HUES64 (cell line): ENCODE data around the gene CYS1.

Experiments used
- H3K27ac ChIP-seq: 2 replicates; pipeline ENCODE4 v1.7.0; 2013; ENCODE audit warnings: low read depth, low read length, inconsistent platforms
- H3K27me3 ChIP-seq: 2 replicates; pipeline ENCODE4 v1.6.1; 2013; ENCODE audit warnings: mild to moderate bottlenecking, low read length; ENCODE audit not compliant: insufficient read depth
- H3K36me3 ChIP-seq: 2 replicates; pipeline ENCODE4 v1.6.1; 2013; ENCODE audit warnings: mild to moderate bottlenecking, low read length; ENCODE audit not compliant: insufficient read depth
- H3K4me1 ChIP-seq: 2 replicates; pipeline ENCODE4 v1.6.1; 2013; ENCODE audit warnings: mild to moderate bottlenecking, low read length, moderate library complexity; ENCODE audit not compliant: insufficient read depth
- H3K4me3 ChIP-seq: 2 replicates; pipeline ENCODE4 v1.5.1; 2013; ENCODE audit warnings: mild to moderate bottlenecking, low read length, moderate library complexity
- H3K9ac ChIP-seq: 2 replicates; pipeline ENCODE4 v1.6.1; 2013; ENCODE audit warnings: mild to moderate bottlenecking, low read depth, low read length
- H3K9me3 ChIP-seq: 2 replicates; pipeline ENCODE4 v1.6.1; 2013; ENCODE audit warnings: low read depth, low read length; ENCODE audit not compliant: insufficient read depth
- WGBS: fragments of 150-250, 120-280 bp; methylation state at CpG from one replicate; pipeline ENCODE4 v1.1.7; 2013; ENCODE audit warnings: missing lambda C conversion rate; 5-methylcytosine and 5-hydroxymethylcytosine counted together

The CYS1 gene

DNA sequence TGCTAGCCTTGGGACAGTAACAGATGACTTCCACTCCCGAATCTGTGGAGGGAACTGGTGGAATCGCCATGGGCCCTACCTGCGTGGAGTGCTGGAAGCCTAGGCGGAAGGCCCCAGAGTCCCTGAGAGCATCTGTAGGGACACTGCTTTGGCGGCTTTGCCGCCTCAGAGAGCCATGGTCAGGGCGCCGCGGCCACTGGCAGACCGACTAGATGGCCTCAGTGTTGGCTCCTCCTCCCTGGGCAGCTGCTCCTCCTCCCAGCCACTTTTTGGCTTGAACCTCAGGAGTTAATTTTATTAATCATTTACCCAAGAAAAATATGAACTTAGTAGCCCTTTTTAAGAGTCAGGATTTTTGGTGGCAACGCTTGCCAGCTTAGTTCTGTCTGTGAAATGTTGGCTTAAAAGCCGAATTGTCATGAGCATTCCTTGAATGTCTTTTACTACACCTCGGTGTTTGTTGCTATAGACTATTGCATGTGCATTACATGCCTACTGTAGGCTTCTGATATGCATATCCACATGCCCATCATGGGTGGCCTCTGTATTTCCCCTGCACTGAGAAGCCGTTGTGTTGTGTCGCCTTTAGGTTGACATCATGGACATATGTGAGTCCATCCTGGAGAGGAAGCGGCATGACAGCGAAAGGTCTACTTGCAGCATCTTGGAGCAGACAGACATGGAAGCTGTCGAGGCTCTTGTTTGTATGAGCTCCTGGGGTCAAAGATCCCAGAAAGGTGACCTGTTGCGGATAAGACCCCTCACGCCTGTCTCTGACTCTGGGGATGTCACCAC lies 34.5 kb downstream of the CYS1 start:
- Histone ChIP-seq H3K9me3 (no peaks in the 10 kb centered on the region), H3K27ac (no peak overlapping the region), H3K36me3 (peaks cover 43% of the 10 kb centered on the region), H3K9ac (no peak overlapping the region), H3K4me3 (no peak overlapping the region), H3K4me1 (peaks cover 11% of the 10 kb centered on the region; the same call in 1 of the 2 replicates), H3K27me3 (peaks cover 7% of the 10 kb centered on the region; the same call in 1 of the 2 replicates)
- 94% methylated on average over 20 of the region's 20 CpGs for WGBS

DNA sequence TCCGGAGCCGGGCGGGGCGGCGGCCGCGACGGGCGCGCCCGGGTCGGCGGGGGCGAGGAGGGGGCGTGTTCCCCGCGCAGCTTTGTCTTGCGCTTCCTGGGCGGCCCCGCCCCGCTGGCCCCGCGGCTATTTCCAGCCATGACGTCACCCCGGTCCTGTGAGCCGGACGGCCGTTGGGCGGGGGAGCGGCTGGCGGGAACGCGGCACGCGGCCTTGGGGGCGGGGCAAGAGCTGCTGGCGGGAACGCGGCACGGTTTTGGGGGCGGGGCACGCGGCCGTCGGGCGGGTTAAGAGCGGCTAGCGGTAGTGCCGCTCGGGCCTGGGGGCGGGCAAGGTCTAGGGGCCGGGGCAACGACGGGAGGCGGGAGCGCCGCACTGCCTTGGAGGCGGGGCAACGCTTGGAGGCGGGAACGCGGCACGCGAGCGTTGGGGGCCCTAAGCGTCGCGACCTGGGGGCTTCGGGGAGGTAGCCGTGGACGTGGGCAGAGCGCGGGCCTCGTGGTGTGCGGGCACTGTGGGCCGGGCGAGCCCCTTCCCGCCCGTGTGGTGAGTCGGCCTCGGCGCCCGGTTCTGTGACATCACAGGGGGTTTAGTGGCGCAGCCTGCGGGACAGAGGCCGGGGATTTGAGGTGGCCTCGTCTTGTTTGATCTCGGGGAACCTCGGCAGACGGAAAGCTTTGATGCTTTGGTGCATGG lies 36.2 kb downstream of the CYS1 start:
- Histone ChIP-seq H3K4me3 (peak overlapping the region; percentile 52), H3K36me3 (peaks cover 28% of the 10 kb centered on the region), H3K9me3 (no peaks in the 10 kb centered on the region), H3K27me3 (peaks cover 7% of the 10 kb centered on the region; the same call in 1 of the 2 replicates), H3K27ac (peak overlapping the region; percentile 94; the same call in 1 of the 2 replicates), H3K4me1 (peaks cover 7% of the 10 kb centered on the region; the same call in 1 of the 2 replicates), H3K9ac (peak overlapping the region; percentile 94)
- WGBS: 19% methylated on average over 90 of the region's 90 CpGs

DNA sequence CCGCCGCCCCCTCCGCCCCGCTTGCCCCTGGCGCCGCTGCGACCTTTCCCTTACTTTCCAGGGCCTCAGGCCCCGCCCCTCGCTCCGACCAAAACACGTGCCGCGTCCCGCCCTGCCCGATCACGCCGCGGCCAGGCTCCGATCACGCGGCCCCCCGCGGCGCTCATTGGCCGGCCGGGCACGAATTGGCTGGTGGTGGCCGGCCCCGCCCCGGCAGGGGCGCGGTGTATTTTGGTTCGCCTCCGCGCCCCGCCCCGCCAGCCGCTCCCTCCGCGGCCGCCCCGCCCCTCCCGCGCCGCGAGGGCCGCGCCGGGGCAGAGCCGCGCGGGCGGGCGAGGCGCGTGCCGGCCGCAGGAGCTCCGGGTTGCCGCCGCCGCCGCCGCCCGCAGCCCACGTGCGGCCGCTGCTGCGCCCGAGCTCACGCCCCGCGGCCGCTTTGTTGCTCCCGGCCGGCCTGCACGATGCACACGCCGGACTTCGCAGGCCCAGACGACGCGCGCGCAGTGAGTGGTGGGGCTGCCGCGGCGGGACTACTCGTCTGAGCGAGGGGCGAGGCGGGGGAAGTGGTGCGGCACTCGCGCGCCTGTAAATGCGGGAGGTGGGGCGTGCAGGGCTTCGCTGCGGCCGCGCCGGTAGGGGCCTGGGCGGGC lies 36.8 kb downstream of the CYS1 start, which contains the start of gene KLF11:
Gene KLF11 (plus strand): TSS at position 295 of the 650 bp plus-strand sequence. CDS start 167 bp downstream, at position 462.
- Histone ChIP-seq H3K9me3 (no peaks in the 10 kb centered on the region), H3K27ac (peak within 1 kb of the TSS; percentile 94; the same call in 1 of the 2 replicates), H3K9ac (peak within 1 kb of the TSS; percentile 94), H3K27me3 (peaks cover 7% of the 10 kb centered on the region; the same call in 1 of the 2 replicates), H3K4me3 (peak within 1 kb of the TSS; percentile 61), H3K36me3 (peaks cover 23% of the 10 kb centered on the region), H3K4me1 (0 out of 2 replicates have a peak, but pooled peaks cover 4% of the 10 kb centered on the region)
- under 1% methylated on average over 101 of the region's 104 CpGs for whole genome bisulfite sequencing

- Histone ChIP-seq H3K9me3 (no peaks in the 10 kb centered on the region), H3K27ac (peak overlapping the region; percentile 74; the same call in 1 of the 2 replicates), H3K36me3 (peaks cover 15% of the 10 kb centered on the region; the same call in 1 of the 2 replicates), H3K4me3 (peak overlapping the region; percentile 61), H3K27me3 (peaks cover 7% of the 10 kb centered on the region; the same call in 1 of the 2 replicates), H3K9ac (peak overlapping the region; percentile 71), H3K4me1 (0 out of 2 replicates have a peak, but pooled peaks cover 4% of the 10 kb centered on the region)
- 6% methylated on average over 51 of the region's 54 CpGs for WGBS
These were observed 37.7 kb downstream of the CYS1 start for GRCh38 chr2:10042301-10043161.

DNA sequence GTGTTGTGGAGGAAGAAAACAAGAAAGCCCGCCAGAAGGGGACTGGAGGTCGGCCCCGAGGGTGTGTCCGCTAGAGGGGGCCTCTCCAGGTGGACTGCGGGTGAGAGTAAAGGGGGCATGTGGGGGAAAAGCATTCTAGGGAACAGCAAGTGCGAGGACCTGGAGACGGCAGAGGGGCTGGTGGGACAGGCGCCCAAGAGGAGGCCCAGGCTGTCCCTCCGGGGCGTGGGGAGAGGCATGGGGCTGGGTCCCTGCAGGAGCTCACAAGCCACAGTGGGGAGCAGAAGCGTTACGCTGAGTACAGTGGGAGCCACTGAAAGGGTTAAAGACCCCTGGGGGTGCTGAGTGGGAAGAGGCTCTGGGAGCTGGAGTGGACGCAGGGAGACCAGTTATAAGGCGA lies 38.5 kb downstream of the CYS1 start:
- Histone ChIP-seq H3K9ac (no peak overlapping the region; the same call in 1 of the 2 replicates), H3K36me3 (peaks cover 7% of the 10 kb centered on the region; the same call in 1 of the 2 replicates), H3K4me3 (peak overlapping the region; percentile 61), H3K27me3 (peaks cover 7% of the 10 kb centered on the region; the same call in 1 of the 2 replicates), H3K4me1 (0 out of 2 replicates have a peak, but pooled peaks cover 4% of the 10 kb centered on the region), H3K27ac (no peak overlapping the region), H3K9me3 (no peaks in the 10 kb centered on the region)
- WGBS: 86% methylated on average over 14 of the region's 14 CpGs

- Histone ChIP-seq H3K27me3 (peaks cover 7% of the 10 kb centered on the region; the same call in 1 of the 2 replicates), H3K36me3 (no peaks in the 10 kb centered on the region), H3K4me3 (no peak overlapping the region), H3K27ac (no peak overlapping the region), H3K9me3 (no peaks in the 10 kb centered on the region), H3K9ac (no peak overlapping the region), H3K4me1 (0 out of 2 replicates have a peak, but pooled peaks cover 4% of the 10 kb centered on the region)
- 91% methylated on average over 16 of the region's 16 CpGs for WGBS
These were observed 40.4 kb downstream of the CYS1 start for GRCh38 chr2:10039658-10040410.

DNA sequence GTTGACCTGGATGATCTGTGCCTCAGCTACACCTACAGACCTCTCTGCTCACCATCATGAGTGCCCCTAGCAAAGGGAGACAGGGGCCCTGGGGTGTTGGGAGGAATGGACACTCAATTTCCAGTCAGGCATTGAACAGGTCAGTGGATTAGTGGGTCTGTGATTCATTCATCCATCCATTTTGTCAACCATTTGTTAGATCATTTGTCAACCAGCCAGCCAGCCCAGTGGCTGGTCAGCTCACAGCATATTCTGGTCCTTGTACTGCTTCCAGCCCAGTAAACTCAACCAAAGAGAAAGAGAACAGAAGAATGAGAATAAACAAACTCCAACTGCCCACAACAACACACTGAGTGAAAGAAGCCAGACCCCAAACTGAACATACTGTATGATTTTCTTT lies 41.5 kb downstream of the CYS1 start:
- Histone ChIP-seq H3K4me3 (no peak overlapping the region), H3K36me3 (no peaks in the 10 kb centered on the region), H3K27me3 (peaks cover 7% of the 10 kb centered on the region; the same call in 1 of the 2 replicates), H3K9ac (no peak overlapping the region), H3K27ac (no peak overlapping the region), H3K4me1 (0 out of 2 replicates have a peak, but pooled peaks cover 4% of the 10 kb centered on the region), H3K9me3 (no peaks in the 10 kb centered on the region)

- H3K9ac ChIP-seq: no peak overlapping the region
- peaks cover 7% of the 10 kb centered on the region; the same call in 1 of the 2 replicates for H3K27me3 ChIP-seq
- no peak overlapping the region for H3K27ac ChIP-seq
These were observed 42.1 kb downstream of the CYS1 start for GRCh38 chr2:10038123-10038522.

GRCh38 chr2:10036095-10036884 lies 43.9 kb downstream of the CYS1 start:
- no peaks in the 10 kb centered on the region for H3K4me1 ChIP-seq

More at GRCh38 chr2:10038123-10038522, 42.1 kb downstream of the CYS1 start:
- no peak overlapping the region for H3K4me3 ChIP-seq
- H3K4me1 ChIP-seq: 0 out of 2 replicates have a peak, but pooled peaks cover 4% of the 10 kb centered on the region
- H3K9me3 ChIP-seq: no peaks in the 10 kb centered on the region
- 89% methylated on average over 10 of the region's 10 CpGs for WGBS
- no peaks in the 10 kb centered on the region for H3K36me3 ChIP-seq

More at GRCh38 chr2:10036095-10036884, 43.9 kb downstream of the CYS1 start:
- no peak overlapping the region for H3K9ac ChIP-seq
- H3K4me3 ChIP-seq: no peak overlapping the region
- no peaks in the 10 kb centered on the region for H3K27me3 ChIP-seq
- 86% methylated on average over 14 of the region's 14 CpGs for WGBS
- H3K36me3 ChIP-seq: no peaks in the 10 kb centered on the region
- H3K9me3 ChIP-seq: no peaks in the 10 kb centered on the region
- H3K27ac ChIP-seq: no peak overlapping the region
